Gastroesophageal sphincter (tissue), 4 donors: Measurements from ENCODE around the gene EPB41L4A. TPM values are rescaled to one million over a fixed set of nuclear protein-coding genes. Genes with fewer than 3 reads are reported as not detected.
A peak's percentile ranks its signal among the peaks of the same experiment; 100 is the strongest.

Source experiments
- ATAC-seq: fragments of 150-250 bp; one replicate; pipeline ENCODE4 v1.9.1; 2016; ENCODE audit warnings: mild to moderate bottlenecking, moderate library complexity
- H3K27ac ChIP-seq, 4 donors: fragments of 200-600 bp; sonication (generic) in 3 of 4; 1 replicate in 3 of 4; 2 replicates in 1 of 4; pipeline ENCODE4 v1.5.1; 2016 to 2019
- H3K27me3 ChIP-seq: fragments of 200-600 bp; sonication (generic); one replicate; pipeline ENCODE4 v1.5.1; 2019
- H3K36me3 ChIP-seq, 2 donors: fragments of 200-600 bp; sonication (generic); one replicate each; pipeline ENCODE4 v1.5.1; 2019; ENCODE audit warnings: control low read depth in 1 of 2
- H3K4me1 ChIP-seq, 3 donors: fragments of 200-600 bp; sonication (generic); 1 replicate in 2 of 3; 2 replicates in 1 of 3; pipeline ENCODE4 v1.5.1; 2016 to 2019; ENCODE audit warnings: control low read depth in 2 of 3
- H3K4me3 ChIP-seq, 2 donors: fragments of 200-600 bp; sonication (generic); one replicate each; pipeline ENCODE4 v1.5.1; 2019; ENCODE audit warnings: mild to moderate bottlenecking in 1 of 2, moderate library complexity in 1 of 2
- H3K9me3 ChIP-seq, 3 donors: fragments of 200-600 bp; sonication (generic); one replicate each; pipeline ENCODE4 v1.5.1; 2017 to 2019; ENCODE audit warnings: control low read depth in 2 of 3
- EP300 ChIP-seq: sonication (generic); formaldehyde crosslinking; IDR thresholded peaks from one replicate; pipeline ENCODE4 v1.6.1; 2017; ENCODE audit warnings: antibody characterized with exemption, mild to moderate bottlenecking
- POLR2A ChIP-seq, 2 donors: fragments of 450-650 bp; IDR thresholded peaks; one replicate each; pipeline ENCODE4 v1.6.1; 2017; ENCODE audit warnings: antibody characterized with exemption in 2 of 2, mild to moderate bottlenecking in 2 of 2, moderate library complexity in 1 of 2
- POLR2AphosphoS5 ChIP-seq: sonication (generic); formaldehyde crosslinking; IDR thresholded peaks from one replicate; pipeline ENCODE4 v1.6.1; 2017; ENCODE audit warnings: antibody characterized with exemption
- WGBS, 2 donors: methylation state at CpG; one replicate each; pipeline ENCODE4 v1.1.5; 2018; ENCODE audit warnings: low coverage in 1 of 2; 5-methylcytosine and 5-hydroxymethylcytosine counted together
- total RNA-seq, 4 donors: library from RNA; depleted of rRNA; stranded (reverse); fragments of >200 nt; gene quantifications; one replicate each; pipeline ENCODE4 v1.1.0, GENCODE V29; 2016
- TF ChIP-seq, protein P1 (sequence below), 4 experiments: fragments of 200-600 bp in 2 of 4; fragments of 450-650 bp in 2 of 4; sonication (generic) in 1 of 4; IDR thresholded peaks; one replicate each; pipeline ENCODE4 v1.5.1; 2017 to 2019; ENCODE audit warnings: antibody characterized with exemption in 4 of 4, mild to moderate bottlenecking in 2 of 4, moderate library complexity in 2 of 4

The EPB41L4A gene
- total RNA-seq, 4 donors from 2014 or later, result 4.3 to 28.7 (median 12.6) TPM

DNA sequence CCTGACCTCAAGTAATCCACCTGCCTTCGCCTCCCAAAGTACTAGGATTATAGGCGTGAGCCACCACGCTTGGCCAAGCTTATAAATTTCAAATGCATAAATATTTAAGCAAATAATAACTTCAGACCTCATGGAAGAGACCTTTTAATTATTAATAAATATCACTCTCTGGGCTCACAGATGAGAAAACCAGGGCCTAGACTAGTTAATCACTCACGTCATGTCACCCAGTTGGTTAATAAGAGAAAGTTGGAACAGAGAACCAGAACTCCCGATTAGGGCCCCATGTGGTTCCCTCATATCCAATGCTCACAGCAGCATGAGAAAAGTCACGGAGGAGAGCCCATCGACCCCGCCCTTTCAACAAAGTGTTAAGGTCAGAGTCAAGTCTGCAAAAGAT lies 79.3 kb downstream of the EPB41L4A start:
- no peak overlapping the region for H3K27ac ChIP-seq
- no peak for ATAC-seq
- no peaks in the 10 kb centered on the region for H3K27me3 ChIP-seq
- WGBS, 2 donors, result 81 to 89% methylated on average over 7 to 8 of the region's 8 CpGs
- H3K4me3 ChIP-seq, result no peak overlapping the region
- peaks cover 0 to 9% (median 0%) of the 10 kb centered on the region in 3 donors for H3K4me1 ChIP-seq
- TF ChIP-seq POLR2AphosphoS5 (no peak), POLR2A (IDR thresholded peaks at IDR 0.05) (no peak), EP300 (no peak)
- TF ChIP-seq, protein P1, sequence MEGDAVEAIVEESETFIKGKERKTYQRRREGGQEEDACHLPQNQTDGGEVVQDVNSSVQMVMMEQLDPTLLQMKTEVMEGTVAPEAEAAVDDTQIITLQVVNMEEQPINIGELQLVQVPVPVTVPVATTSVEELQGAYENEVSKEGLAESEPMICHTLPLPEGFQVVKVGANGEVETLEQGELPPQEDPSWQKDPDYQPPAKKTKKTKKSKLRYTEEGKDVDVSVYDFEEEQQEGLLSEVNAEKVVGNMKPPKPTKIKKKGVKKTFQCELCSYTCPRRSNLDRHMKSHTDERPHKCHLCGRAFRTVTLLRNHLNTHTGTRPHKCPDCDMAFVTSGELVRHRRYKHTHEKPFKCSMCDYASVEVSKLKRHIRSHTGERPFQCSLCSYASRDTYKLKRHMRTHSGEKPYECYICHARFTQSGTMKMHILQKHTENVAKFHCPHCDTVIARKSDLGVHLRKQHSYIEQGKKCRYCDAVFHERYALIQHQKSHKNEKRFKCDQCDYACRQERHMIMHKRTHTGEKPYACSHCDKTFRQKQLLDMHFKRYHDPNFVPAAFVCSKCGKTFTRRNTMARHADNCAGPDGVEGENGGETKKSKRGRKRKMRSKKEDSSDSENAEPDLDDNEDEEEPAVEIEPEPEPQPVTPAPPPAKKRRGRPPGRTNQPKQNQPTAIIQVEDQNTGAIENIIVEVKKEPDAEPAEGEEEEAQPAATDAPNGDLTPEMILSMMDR (IDR thresholded peaks at IDR 0.05), result no peak
- no peaks in the 10 kb centered on the region for H3K36me3 ChIP-seq
- H3K9me3 ChIP-seq, result no peaks in the 10 kb centered on the region

DNA sequence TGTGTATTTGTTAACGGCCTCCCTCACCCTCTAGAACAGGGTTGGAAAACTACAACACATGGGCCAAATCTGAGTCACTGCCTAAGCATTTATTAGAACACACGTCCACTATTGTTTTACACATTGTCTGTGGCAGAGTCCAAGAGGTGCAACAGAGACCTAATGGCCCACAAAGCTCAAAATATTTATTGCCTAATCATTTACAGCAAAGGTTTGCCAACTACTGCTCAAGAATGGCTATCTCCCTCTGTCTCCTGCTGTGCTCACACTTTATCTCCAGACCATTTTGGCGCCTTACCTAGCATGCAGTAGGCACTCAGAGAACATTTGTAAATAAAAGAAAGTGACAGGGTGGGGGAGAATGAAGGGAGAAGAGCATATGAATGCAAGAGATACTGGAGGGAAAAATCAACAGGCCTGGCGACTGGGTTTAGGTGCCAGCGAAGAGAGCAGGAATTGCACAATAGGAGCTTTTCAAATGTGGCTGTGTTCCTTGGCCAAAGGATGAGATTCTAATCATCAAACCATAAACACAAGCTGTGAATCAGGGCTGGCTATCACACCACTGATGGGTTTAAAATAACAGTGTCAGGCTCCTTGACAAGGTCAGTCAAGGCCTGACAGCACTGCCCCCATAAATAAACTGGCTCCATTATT lies 80.3 kb downstream of the EPB41L4A start:
- WGBS, 2 donors, result 63 to 80% methylated on average over 4 to 5 of the region's 5 CpGs
- H3K4me1 ChIP-seq, result peaks cover 0 to 10% (median 0%) of the 10 kb centered on the region in 3 donors
- H3K36me3 ChIP-seq, result no peaks in the 10 kb centered on the region
- no peaks in the 10 kb centered on the region for H3K9me3 ChIP-seq
- H3K27me3 ChIP-seq, result no peaks in the 10 kb centered on the region
- no peak overlapping the region for H3K27ac ChIP-seq
- peak; percentile 66 for ATAC-seq
- no peak overlapping the region for H3K4me3 ChIP-seq
- TF ChIP-seq POLR2AphosphoS5 (no peak), EP300 (no peak), POLR2A (IDR thresholded peaks at IDR 0.05) (no peak)
- TF ChIP-seq, protein P1 (IDR thresholded peaks at IDR 0.05), result no peak

DNA sequence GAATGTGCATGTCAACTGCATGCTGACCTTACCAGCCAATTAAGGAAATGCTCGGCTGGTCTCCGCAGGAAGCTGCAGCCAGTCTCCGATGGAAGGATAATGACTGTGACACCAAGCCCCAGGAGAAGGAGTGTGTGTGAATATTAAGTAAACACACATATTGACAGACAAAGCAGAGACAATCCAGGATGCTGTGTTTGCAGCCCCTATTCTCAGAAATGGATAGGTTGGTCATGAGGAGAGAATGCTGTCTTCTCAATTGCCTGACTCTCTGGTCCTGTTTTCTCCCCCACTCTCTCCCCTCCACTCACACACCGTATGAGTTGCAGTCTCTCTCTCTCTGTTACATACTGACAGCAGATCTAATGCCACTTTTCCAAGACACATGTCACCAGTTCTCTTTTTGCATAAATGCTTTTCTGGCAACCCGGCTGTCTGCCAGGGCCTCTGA lies 85.7 kb downstream of the EPB41L4A start:
- no peak for TF ChIP-seq POLR2AphosphoS5
- TF ChIP-seq POLR2A (IDR thresholded peaks at IDR 0.05), result no peak
- TF ChIP-seq, protein P1 (IDR thresholded peaks at IDR 0.05), result no peak
- no peak for TF ChIP-seq EP300
- WGBS, 2 donors, result 42 to 56% methylated on average over 5 of the region's 5 CpGs
- Histone ChIP-seq H3K9me3 (no peaks in the 10 kb centered on the region), H3K27me3 (no peaks in the 10 kb centered on the region), H3K27ac (no peak overlapping the region), H3K4me3 (no peak overlapping the region), H3K36me3 (no peaks in the 10 kb centered on the region), H3K4me1 (peaks cover 0 to 25% (median 4%) of the 10 kb centered on the region in 3 donors)
- no peak for ATAC-seq

DNA sequence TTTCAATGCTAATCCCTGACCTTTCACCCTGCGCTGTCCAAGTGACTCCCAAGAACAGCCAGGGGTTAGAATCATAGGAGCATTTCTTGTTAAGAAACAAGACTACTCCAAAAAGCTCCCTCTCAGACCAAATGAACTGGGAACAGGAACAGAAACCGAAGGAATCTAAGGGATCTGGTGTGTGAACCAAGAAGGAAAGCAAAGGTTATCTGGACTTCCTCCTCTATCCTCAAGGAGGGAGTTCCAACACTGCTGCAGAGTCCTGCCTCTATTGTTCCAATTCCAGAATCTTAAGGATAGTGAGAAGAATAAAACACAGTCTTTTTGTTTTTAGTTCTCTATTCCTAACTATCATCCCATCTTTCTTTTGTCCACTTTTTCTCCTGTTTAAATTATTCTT lies 87.2 kb downstream of the EPB41L4A start:
- Histone ChIP-seq H3K9me3 (no peaks in the 10 kb centered on the region), H3K4me1 (peaks cover 0 to 25% (median 4%) of the 10 kb centered on the region in 3 donors), H3K36me3 (no peaks in the 10 kb centered on the region), H3K4me3 (no peak overlapping the region), H3K27ac (no peak overlapping the region), H3K27me3 (no peaks in the 10 kb centered on the region)
- TF ChIP-seq POLR2A (IDR thresholded peaks at IDR 0.05), result no peak
- no peak for TF ChIP-seq POLR2AphosphoS5
- TF ChIP-seq, protein P1 (IDR thresholded peaks at IDR 0.05), result no peak
- no peak for TF ChIP-seq EP300
- ATAC-seq, result no peak
- WGBS, 2 donors, result 36% methylated on average over 1 of the region's 2 CpGs; no CpG with 5 or more reads in 1 of the 2 donors
